HG03558 (cell line): ENCODE data around the gene ATP5MC3.
A peak's percentile ranks its signal among the peaks of the same experiment; 100 is the strongest.
"Not testable (repeated sequence)": the region's sequence is repeated elsewhere in the genome, so short reads cannot be mapped to it uniquely, and the experiment has no call there.

ENCODE experiments used
- ATAC-seq: cut with Tn5 transposase; IDR thresholded peaks from one replicate; pipeline ENCODE4 v1.9.1; 2021; ENCODE audit warnings: moderate number of reproducible peaks; ENCODE audit not compliant: unreplicated experiment; ENCODE audit errors: extremely low read depth

The ATP5MC3 gene

GRCh38 chr2:175181104-175181876 lies at the start of gene ATP5MC3:
Gene ATP5MC3 (minus strand): TSS chr2:175181710. CDS start chr2:175181393, 317 bp downstream.
- peak; percentile 67 for ATAC-seq

GRCh38 chr2:175228601-175229000 lies 47.1 kb upstream of the ATP5MC3 start:
- ATAC-seq, result not testable (repeated sequence)

- ATAC-seq, result no peak
Observed at GRCh38 chr2:175228179-175228578, 46.7 kb upstream of the ATP5MC3 start.

GRCh38 chr2:175227393-175227792 lies 45.9 kb upstream of the ATP5MC3 start:
- no peak for ATAC-seq

- ATAC-seq, result no peak
Observed at GRCh38 chr2:175220075-175220474, 38.6 kb upstream of the ATP5MC3 start.

- no peak for ATAC-seq
Observed at GRCh38 chr2:175218551-175218950, 37.0 kb upstream of the ATP5MC3 start.

- ATAC-seq, result no peak
Observed at GRCh38 chr2:175207741-175208438, 26.4 kb upstream of the ATP5MC3 start.

GRCh38 chr2:175206866-175207265 lies 25.4 kb upstream of the ATP5MC3 start:
- ATAC-seq, result no peak

GRCh38 chr2:175205523-175205922 lies 24.0 kb upstream of the ATP5MC3 start:
- no peak for ATAC-seq

- no peak for ATAC-seq
Observed at GRCh38 chr2:175203621-175204496, 22.3 kb upstream of the ATP5MC3 start.

- ATAC-seq, result no peak
Observed at GRCh38 chr2:175195012-175195411, 13.5 kb upstream of the ATP5MC3 start.

- no peak for ATAC-seq
Observed at GRCh38 chr2:175188761-175189160, 7.3 kb upstream of the ATP5MC3 start.

- ATAC-seq, result no peak
Observed at GRCh38 chr2:175187378-175187777, 5.9 kb upstream of the ATP5MC3 start.

- no peak for ATAC-seq
Observed at GRCh38 chr2:175183674-175184073, 2.2 kb upstream of the ATP5MC3 start.

- no peak for ATAC-seq
Observed at GRCh38 chr2:175181877-175182308, 383 bp upstream of the ATP5MC3 start.

GRCh38 chr2:175180701-175181103 lies 808 bp downstream of the ATP5MC3 start:
- peak; percentile 37 for ATAC-seq

GRCh38 chr2:175176624-175177023 lies 4.9 kb downstream of the ATP5MC3 start:
- no peak for ATAC-seq

GRCh38 chr2:175175896-175176295 lies 5.6 kb downstream of the ATP5MC3 start:
- no peak for ATAC-seq

- ATAC-seq, result no peak
Observed at GRCh38 chr2:175175320-175175719, 6.2 kb downstream of the ATP5MC3 start.

GRCh38 chr2:175170659-175171304 lies 10.7 kb downstream of the ATP5MC3 start:
- ATAC-seq, result no peak
